Measurements from ENCODE around the gene ME2. TPM values are rescaled to one million over a fixed set of nuclear protein-coding genes. Genes with fewer than 3 reads are reported as not detected.

ME2 gene
- total and polyA plus RNA-seq, 9 of the 15 experiments (the other 6 are each of a cell fraction or from before 2014, with no cell fraction given), result 12.3 to 54.4 (median 36.2) TPM

DNA sequence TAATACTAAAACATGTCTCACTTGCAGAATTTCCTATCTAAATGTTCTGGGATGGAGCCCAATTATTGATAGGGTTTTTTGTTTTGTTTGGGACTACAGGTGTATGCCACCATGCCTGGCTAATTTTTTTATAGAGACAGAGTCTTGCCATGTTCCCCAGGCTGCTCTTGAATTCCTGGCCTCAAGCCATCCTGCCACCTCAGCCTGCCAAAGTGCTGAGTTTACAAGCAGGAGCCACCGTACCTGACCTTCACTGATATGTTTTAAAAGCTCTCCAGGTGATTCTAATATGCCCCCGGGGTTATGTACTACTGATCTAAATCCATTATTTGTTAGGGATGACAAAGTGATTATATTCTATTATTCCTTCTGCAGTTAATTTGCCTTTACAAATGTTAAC lies 91.1 kb downstream of the ME2 start (continued):
- TF ChIP-seq, protein P1, sequence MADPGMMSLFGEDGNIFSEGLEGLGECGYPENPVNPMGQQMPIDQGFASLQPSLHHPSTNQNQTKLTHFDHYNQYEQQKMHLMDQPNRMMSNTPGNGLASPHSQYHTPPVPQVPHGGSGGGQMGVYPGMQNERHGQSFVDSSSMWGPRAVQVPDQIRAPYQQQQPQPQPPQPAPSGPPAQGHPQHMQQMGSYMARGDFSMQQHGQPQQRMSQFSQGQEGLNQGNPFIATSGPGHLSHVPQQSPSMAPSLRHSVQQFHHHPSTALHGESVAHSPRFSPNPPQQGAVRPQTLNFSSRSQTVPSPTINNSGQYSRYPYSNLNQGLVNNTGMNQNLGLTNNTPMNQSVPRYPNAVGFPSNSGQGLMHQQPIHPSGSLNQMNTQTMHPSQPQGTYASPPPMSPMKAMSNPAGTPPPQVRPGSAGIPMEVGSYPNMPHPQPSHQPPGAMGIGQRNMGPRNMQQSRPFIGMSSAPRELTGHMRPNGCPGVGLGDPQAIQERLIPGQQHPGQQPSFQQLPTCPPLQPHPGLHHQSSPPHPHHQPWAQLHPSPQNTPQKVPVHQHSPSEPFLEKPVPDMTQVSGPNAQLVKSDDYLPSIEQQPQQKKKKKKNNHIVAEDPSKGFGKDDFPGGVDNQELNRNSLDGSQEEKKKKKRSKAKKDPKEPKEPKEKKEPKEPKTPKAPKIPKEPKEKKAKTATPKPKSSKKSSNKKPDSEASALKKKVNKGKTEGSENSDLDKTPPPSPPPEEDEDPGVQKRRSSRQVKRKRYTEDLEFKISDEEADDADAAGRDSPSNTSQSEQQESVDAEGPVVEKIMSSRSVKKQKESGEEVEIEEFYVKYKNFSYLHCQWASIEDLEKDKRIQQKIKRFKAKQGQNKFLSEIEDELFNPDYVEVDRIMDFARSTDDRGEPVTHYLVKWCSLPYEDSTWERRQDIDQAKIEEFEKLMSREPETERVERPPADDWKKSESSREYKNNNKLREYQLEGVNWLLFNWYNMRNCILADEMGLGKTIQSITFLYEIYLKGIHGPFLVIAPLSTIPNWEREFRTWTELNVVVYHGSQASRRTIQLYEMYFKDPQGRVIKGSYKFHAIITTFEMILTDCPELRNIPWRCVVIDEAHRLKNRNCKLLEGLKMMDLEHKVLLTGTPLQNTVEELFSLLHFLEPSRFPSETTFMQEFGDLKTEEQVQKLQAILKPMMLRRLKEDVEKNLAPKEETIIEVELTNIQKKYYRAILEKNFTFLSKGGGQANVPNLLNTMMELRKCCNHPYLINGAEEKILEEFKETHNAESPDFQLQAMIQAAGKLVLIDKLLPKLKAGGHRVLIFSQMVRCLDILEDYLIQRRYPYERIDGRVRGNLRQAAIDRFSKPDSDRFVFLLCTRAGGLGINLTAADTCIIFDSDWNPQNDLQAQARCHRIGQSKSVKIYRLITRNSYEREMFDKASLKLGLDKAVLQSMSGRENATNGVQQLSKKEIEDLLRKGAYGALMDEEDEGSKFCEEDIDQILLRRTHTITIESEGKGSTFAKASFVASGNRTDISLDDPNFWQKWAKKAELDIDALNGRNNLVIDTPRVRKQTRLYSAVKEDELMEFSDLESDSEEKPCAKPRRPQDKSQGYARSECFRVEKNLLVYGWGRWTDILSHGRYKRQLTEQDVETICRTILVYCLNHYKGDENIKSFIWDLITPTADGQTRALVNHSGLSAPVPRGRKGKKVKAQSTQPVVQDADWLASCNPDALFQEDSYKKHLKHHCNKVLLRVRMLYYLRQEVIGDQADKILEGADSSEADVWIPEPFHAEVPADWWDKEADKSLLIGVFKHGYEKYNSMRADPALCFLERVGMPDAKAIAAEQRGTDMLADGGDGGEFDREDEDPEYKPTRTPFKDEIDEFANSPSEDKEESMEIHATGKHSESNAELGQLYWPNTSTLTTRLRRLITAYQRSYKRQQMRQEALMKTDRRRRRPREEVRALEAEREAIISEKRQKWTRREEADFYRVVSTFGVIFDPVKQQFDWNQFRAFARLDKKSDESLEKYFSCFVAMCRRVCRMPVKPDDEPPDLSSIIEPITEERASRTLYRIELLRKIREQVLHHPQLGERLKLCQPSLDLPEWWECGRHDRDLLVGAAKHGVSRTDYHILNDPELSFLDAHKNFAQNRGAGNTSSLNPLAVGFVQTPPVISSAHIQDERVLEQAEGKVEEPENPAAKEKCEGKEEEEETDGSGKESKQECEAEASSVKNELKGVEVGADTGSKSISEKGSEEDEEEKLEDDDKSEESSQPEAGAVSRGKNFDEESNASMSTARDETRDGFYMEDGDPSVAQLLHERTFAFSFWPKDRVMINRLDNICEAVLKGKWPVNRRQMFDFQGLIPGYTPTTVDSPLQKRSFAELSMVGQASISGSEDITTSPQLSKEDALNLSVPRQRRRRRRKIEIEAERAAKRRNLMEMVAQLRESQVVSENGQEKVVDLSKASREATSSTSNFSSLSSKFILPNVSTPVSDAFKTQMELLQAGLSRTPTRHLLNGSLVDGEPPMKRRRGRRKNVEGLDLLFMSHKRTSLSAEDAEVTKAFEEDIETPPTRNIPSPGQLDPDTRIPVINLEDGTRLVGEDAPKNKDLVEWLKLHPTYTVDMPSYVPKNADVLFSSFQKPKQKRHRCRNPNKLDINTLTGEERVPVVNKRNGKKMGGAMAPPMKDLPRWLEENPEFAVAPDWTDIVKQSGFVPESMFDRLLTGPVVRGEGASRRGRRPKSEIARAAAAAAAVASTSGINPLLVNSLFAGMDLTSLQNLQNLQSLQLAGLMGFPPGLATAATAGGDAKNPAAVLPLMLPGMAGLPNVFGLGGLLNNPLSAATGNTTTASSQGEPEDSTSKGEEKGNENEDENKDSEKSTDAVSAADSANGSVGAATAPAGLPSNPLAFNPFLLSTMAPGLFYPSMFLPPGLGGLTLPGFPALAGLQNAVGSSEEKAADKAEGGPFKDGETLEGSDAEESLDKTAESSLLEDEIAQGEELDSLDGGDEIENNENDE (IDR thresholded peaks at IDR 0.05; ENCODE audit: low read depth, low read length), result no peak
- no peak for TF ChIP-seq NEUROD1 (IDR thresholded peaks at IDR 0.05; ENCODE audit: borderline replicate concordance, low read depth, low read length, partially characterized antibody)
- TF ChIP-seq, protein P2, sequence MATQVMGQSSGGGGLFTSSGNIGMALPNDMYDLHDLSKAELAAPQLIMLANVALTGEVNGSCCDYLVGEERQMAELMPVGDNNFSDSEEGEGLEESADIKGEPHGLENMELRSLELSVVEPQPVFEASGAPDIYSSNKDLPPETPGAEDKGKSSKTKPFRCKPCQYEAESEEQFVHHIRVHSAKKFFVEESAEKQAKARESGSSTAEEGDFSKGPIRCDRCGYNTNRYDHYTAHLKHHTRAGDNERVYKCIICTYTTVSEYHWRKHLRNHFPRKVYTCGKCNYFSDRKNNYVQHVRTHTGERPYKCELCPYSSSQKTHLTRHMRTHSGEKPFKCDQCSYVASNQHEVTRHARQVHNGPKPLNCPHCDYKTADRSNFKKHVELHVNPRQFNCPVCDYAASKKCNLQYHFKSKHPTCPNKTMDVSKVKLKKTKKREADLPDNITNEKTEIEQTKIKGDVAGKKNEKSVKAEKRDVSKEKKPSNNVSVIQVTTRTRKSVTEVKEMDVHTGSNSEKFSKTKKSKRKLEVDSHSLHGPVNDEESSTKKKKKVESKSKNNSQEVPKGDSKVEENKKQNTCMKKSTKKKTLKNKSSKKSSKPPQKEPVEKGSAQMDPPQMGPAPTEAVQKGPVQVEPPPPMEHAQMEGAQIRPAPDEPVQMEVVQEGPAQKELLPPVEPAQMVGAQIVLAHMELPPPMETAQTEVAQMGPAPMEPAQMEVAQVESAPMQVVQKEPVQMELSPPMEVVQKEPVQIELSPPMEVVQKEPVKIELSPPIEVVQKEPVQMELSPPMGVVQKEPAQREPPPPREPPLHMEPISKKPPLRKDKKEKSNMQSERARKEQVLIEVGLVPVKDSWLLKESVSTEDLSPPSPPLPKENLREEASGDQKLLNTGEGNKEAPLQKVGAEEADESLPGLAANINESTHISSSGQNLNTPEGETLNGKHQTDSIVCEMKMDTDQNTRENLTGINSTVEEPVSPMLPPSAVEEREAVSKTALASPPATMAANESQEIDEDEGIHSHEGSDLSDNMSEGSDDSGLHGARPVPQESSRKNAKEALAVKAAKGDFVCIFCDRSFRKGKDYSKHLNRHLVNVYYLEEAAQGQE (IDR thresholded peaks at IDR 0.05; ENCODE audit: borderline replicate concordance), result no peak
- TF ChIP-seq, protein P2 (CRISPR knock-in tag; IDR thresholded peaks at IDR 0.05; ENCODE audit: low read depth), result no peak

Measured in K562 (cell line).